CD4-positive, alpha-beta T cell treated with Interleukin-15 for 4 hours (primary cell): ENCODE results near the gene CACNA1I.

Experiments used
- DNase-seq: peaks from one replicate; pipeline ENCODE4 v3.0.0-alpha.2; 2020; ENCODE audit warnings: low spot score

CACNA1I gene

GRCh38 chr22:39625569-39626537 is 55.3 kb downstream of the CACNA1I start:
- no peak for DNase-seq

GRCh38 chr22:39627208-39627607 is 56.7 kb downstream of the CACNA1I start:
- no peak for DNase-seq

GRCh38 chr22:39627865-39628562 is 57.5 kb downstream of the CACNA1I start:
- DNase-seq: no peak

GRCh38 chr22:39628563-39629080 is 58.1 kb downstream of the CACNA1I start:
- no peak for DNase-seq

GRCh38 chr22:39629851-39630250 is 59.3 kb downstream of the CACNA1I start:
- DNase-seq: no peak

- DNase-seq: no peak
Measured at GRCh38 chr22:39630721-39631120, 60.2 kb downstream of the CACNA1I start.

- no peak for DNase-seq
Measured at GRCh38 chr22:39631381-39632286, 61.1 kb downstream of the CACNA1I start.

- DNase-seq: no peak
Measured at GRCh38 chr22:39634530-39635405, 64.2 kb downstream of the CACNA1I start.

- DNase-seq: no peak
Measured at GRCh38 chr22:39635719-39636118, 65.2 kb downstream of the CACNA1I start.

GRCh38 chr22:39638958-39639357 is 68.4 kb downstream of the CACNA1I start:
- DNase-seq: no peak

- no peak for DNase-seq
Measured at GRCh38 chr22:39641660-39642310, 71.2 kb downstream of the CACNA1I start.

GRCh38 chr22:39643311-39644083 is 72.9 kb downstream of the CACNA1I start:
- no peak for DNase-seq

GRCh38 chr22:39645532-39645931 is 75.0 kb downstream of the CACNA1I start:
- DNase-seq: no peak

- DNase-seq: no peak
Measured at GRCh38 chr22:39646398-39647063, 76.0 kb downstream of the CACNA1I start.

GRCh38 chr22:39647836-39648629 is 77.5 kb downstream of the CACNA1I start:
- DNase-seq: no peak

GRCh38 chr22:39648630-39648950 is 78.0 kb downstream of the CACNA1I start:
- DNase-seq: no peak

- DNase-seq: no peak
Measured at GRCh38 chr22:39649500-39650089, 79.0 kb downstream of the CACNA1I start.
